Sigmoid colon (tissue), 7 donors: ENCODE data around the gene GPLD1. TPM values are rescaled to one million over a fixed set of nuclear protein-coding genes. Genes with fewer than 3 reads are reported as not detected.
"Not testable (repeated sequence)": the region's sequence is repeated elsewhere in the genome, so short reads cannot be mapped to it uniquely, and the experiment has no call there.

ENCODE experiments used
- DNase-seq: peaks from one replicate; pipeline ENCODE4 v3.0.0-alpha.2; 2019
- H3K27ac ChIP-seq, 4 donors: fragments of 200-600 bp; sonication (generic); one replicate each; pipeline ENCODE4 v1.5.1; 2016 to 2019; ENCODE audit warnings: mild to moderate bottlenecking in 1 of 4
- H3K27me3 ChIP-seq, 3 donors: fragments of 200-600 bp; sonication (generic); one replicate each; pipeline ENCODE4 v1.5.1; 2019; ENCODE audit warnings: mild to moderate bottlenecking in 1 of 3
- H3K36me3 ChIP-seq, 4 donors: fragments of 200-600 bp; sonication (generic); one replicate each; pipeline ENCODE4 v1.5.1; 2016 to 2019
- H3K4me1 ChIP-seq, 4 donors: fragments of 200-600 bp; sonication (generic); one replicate each; pipeline ENCODE4 v1.5.1; 2017 to 2019
- H3K4me3 ChIP-seq, 4 donors: fragments of 200-600 bp; sonication (generic); one replicate each; pipeline ENCODE4 v1.5.1; 2017 to 2019; ENCODE audit warnings: mild to moderate bottlenecking in 2 of 4, moderate library complexity in 1 of 4
- H3K9me3 ChIP-seq, 4 donors: fragments of 200-600 bp in 3 of 4; sonication (generic) in 3 of 4; one replicate each; pipeline versions ENCODE4 v1.5.1 to v1.6.1; 2013 to 2019
- EP300 ChIP-seq, 4 donors: sonication (generic); formaldehyde crosslinking; IDR thresholded peaks; one replicate each; pipeline ENCODE4 v1.6.1; 2017; ENCODE audit warnings: antibody characterized with exemption in 4 of 4
- POLR2A ChIP-seq, 2 donors: fragments of 450-650 bp; IDR thresholded peaks; one replicate each; pipeline ENCODE4 v1.6.1; 2016; ENCODE audit warnings: antibody characterized with exemption in 2 of 2, mild to moderate bottlenecking in 2 of 2, moderate library complexity in 2 of 2
- POLR2AphosphoS5 ChIP-seq, 4 donors: sonication (generic); formaldehyde crosslinking; IDR thresholded peaks; one replicate each; pipeline ENCODE4 v1.6.1; 2017; ENCODE audit warnings: antibody characterized with exemption in 4 of 4
- WGBS, 2 donors: extraction: QIAGEN DNeasy Blood & Tissue Kit; methylation state at CpG; one replicate each; pipeline ENCODE4 v1.1.7; 2013; 5-methylcytosine and 5-hydroxymethylcytosine counted together
- intact Hi-C: fragments of 100-400 bp; cut with DNase I; formaldehyde crosslinking; loops from one replicate; pipeline ENCODE4 v1.15.1; 2023
- polyA plus RNA-seq, 3 donors: library from polyadenylated mRNA; stranded (reverse); fragments of 200-250 nt; gene quantifications; one replicate each; pipeline ENCODE4 v1.2.3, GENCODE V29; 2013
- total RNA-seq, 4 donors: library from RNA; depleted of rRNA; stranded (reverse); fragments of >200 nt; gene quantifications; one replicate each; pipeline ENCODE4 v1.1.0, GENCODE V29; 2016
- TF ChIP-seq, protein P1 (sequence below), 4 experiments: fragments of 450-650 bp in 3 of 4; fragments of 200-600 bp in 1 of 4; IDR thresholded peaks; one replicate each; pipeline ENCODE4 v1.5.1; 2016 to 2019; ENCODE audit warnings: antibody characterized with exemption in 4 of 4, mild to moderate bottlenecking in 3 of 4, moderate library complexity in 2 of 4
- donor health status: healthy with polysubstance abuse.
- donor health status: Bipolar disorder and iron deficiency.
- donor health status: healthy.

GPLD1 gene
- total and polyA plus RNA-seq, 7 donors, result 0.52 to 7.2 (median 4.9) TPM; not detected in 1

- 85 to 93% methylated on average over 2 of the region's 2 CpGs for WGBS, 2 donors
- H3K27ac ChIP-seq, result no peak overlapping the region
- no peak overlapping the region for H3K4me3 ChIP-seq
- peaks cover under 1 to 68% (median 28%) of the 10 kb centered on the region in 4 donors for H3K36me3 ChIP-seq
- H3K27me3 ChIP-seq, result no peaks in the 10 kb centered on the region
- no peak for DNase-seq
- TF ChIP-seq POLR2A (IDR thresholded peaks at IDR 0.05) (no peak), POLR2AphosphoS5 (IDR thresholded peaks at IDR 0.05) (no peak), EP300 (IDR thresholded peaks at IDR 0.05) (no peak)
- TF ChIP-seq, protein P1, sequence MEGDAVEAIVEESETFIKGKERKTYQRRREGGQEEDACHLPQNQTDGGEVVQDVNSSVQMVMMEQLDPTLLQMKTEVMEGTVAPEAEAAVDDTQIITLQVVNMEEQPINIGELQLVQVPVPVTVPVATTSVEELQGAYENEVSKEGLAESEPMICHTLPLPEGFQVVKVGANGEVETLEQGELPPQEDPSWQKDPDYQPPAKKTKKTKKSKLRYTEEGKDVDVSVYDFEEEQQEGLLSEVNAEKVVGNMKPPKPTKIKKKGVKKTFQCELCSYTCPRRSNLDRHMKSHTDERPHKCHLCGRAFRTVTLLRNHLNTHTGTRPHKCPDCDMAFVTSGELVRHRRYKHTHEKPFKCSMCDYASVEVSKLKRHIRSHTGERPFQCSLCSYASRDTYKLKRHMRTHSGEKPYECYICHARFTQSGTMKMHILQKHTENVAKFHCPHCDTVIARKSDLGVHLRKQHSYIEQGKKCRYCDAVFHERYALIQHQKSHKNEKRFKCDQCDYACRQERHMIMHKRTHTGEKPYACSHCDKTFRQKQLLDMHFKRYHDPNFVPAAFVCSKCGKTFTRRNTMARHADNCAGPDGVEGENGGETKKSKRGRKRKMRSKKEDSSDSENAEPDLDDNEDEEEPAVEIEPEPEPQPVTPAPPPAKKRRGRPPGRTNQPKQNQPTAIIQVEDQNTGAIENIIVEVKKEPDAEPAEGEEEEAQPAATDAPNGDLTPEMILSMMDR (IDR thresholded peaks at IDR 0.05), result no peak
- no peaks in the 10 kb centered on the region for H3K9me3 ChIP-seq
- intact Hi-C loops, result no loop called here
- peaks cover 0 to 5% (median 0%) of the 10 kb centered on the region in 4 donors for H3K4me1 ChIP-seq
Observed at GRCh38 chr6:24425091-24425490, 64.3 kb downstream of the GPLD1 start.

GRCh38 chr6:24419526-24419925 lies 69.9 kb downstream of the GPLD1 start:
- DNase-seq, result no peak
- Histone ChIP-seq H3K4me3 (no peak overlapping the region), H3K9me3 (no peaks in the 10 kb centered on the region), H3K27ac (no peak overlapping the region), H3K36me3 (peaks cover 6 to 100% (median 64%) of the 10 kb centered on the region in 4 donors), H3K27me3 (no peaks in the 10 kb centered on the region), H3K4me1 (no peaks in the 10 kb centered on the region)
- intact Hi-C loops, result no loop called here
- no peak for TF ChIP-seq POLR2A (IDR thresholded peaks at IDR 0.05)
- TF ChIP-seq, protein P1 (IDR thresholded peaks at IDR 0.05), result no peak
- TF ChIP-seq EP300 (IDR thresholded peaks at IDR 0.05), result no peak

DNA sequence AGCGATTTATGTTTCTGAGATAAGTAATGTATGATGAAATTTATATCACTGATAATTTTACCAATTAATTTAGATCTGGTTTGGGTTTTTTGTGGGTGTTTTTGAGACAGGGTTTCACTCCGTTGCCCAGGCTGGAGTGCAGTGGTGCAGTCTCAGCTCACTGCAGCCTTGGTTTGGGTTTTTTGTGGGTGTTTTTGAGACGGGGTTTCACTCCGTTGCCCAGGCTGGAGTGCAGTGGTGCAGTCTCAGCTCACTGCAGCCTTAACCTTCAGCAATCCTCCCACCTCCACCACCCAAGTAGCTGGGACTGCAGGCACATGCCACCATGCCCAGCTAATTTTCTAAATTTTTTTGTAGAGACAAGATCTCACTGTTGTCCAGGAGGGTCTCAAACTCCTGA lies 73.6 kb downstream of the GPLD1 start:
- Histone ChIP-seq H3K27me3 (no peaks in the 10 kb centered on the region), H3K27ac (no peak overlapping the region), H3K4me1 (no peaks in the 10 kb centered on the region), H3K4me3 (no peak overlapping the region), H3K9me3 (no peaks in the 10 kb centered on the region), H3K36me3 (peaks cover 6 to 91% (median 56%) of the 10 kb centered on the region in 4 donors)
- TF ChIP-seq, protein P1 (IDR thresholded peaks at IDR 0.05), result no peak
- TF ChIP-seq POLR2AphosphoS5 (IDR thresholded peaks at IDR 0.05) (no peak), EP300 (IDR thresholded peaks at IDR 0.05) (no peak), POLR2A (IDR thresholded peaks at IDR 0.05) (no peak)
- intact Hi-C loops, result no loop called here
- WGBS, 2 donors, result 87 to 93% methylated on average over 4 of the region's 4 CpGs
- no peak for DNase-seq

GRCh38 chr6:24414531-24414930 lies 74.8 kb downstream of the GPLD1 start:
- H3K36me3 ChIP-seq, result peaks cover 0 to 91% (median 46%) of the 10 kb centered on the region in 4 donors

DNA sequence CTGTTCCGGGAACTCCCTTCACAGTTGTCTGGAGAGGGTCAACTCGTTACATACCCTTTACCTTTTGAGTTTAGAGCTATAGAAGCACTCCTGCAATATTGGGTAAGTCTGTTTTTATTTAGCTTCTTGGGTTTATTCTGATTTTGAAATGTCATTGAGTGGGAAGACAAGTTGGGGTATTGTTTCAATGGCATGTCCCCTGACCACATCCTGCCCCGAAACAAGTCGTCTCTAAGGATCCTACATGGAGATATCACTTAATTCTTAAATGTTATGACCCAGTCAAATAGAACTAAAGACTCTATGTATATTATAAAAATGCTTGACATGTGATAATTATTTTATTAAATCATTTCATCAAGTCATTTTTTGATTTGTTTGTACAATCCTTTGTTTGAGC lies 77.1 kb downstream of the GPLD1 start:
- Histone ChIP-seq H3K27me3 (no peaks in the 10 kb centered on the region), H3K4me1 (no peaks in the 10 kb centered on the region), H3K27ac (no peak overlapping the region), H3K36me3 (peaks cover 0 to 88% (median 37%) of the 10 kb centered on the region in 4 donors), H3K4me3 (no peak overlapping the region), H3K9me3 (no peaks in the 10 kb centered on the region)
- WGBS, 2 donors, result 91 to 95% methylated on average over 4 of the region's 4 CpGs
- intact Hi-C loops, result no loop called here
- no peak for TF ChIP-seq POLR2AphosphoS5 (IDR thresholded peaks at IDR 0.05)
- TF ChIP-seq, protein P1 (IDR thresholded peaks at IDR 0.05), result no peak
- no peak for TF ChIP-seq EP300 (IDR thresholded peaks at IDR 0.05)
- no peak for TF ChIP-seq POLR2A (IDR thresholded peaks at IDR 0.05)
- no peak for DNase-seq

More at GRCh38 chr6:24414531-24414930, 74.8 kb downstream of the GPLD1 start:
- DNase-seq, H3K4me3 ChIP-seq, H3K27me3 ChIP-seq, H3K27ac ChIP-seq, intact Hi-C loops, H3K4me1 ChIP-seq, H3K9me3 ChIP-seq: not testable (repeated sequence)
- 96 to 98% methylated on average over 15 of the region's 15 CpGs for WGBS, 2 donors
